Measurements from ENCODE around the gene KRT6A.

DNA sequence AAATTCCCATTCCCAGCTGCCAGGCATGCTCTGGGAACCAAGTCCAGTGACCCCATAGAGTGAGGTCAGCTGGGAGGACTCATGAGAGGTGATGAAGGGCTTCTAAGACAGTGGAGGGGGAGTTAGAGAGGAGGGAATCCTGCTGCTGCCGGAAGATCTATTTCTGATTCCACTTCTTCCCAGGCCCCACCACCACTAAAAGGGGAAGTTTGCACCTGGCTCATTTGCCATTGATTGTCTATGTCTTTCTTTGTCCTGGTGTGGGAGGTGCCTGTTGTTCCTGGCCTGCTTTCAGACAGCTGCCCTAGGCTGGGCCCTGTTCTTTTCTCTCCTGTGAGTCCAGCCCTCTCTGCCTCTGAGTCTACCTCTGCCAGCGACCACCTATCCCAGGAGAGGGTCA, 3.0 kb upstream of the KRT6A start:
- TF ChIP-seq POLR2A (IDR thresholded peaks at IDR 0.05; ENCODE audit: low read length) (no peak), GATA1 (IDR thresholded peaks at IDR 0.05; ENCODE audit: low read depth, low read length) (no peak)

Measured in erythroblast (primary cell).